ENCODE measurements around the gene RNF138. TPM values are rescaled to one million over a fixed set of nuclear protein-coding genes. Genes with fewer than 3 reads are reported as not detected.

Gene RNF138
- total RNA-seq, 1 experiment from 2014 or later = 73.5 TPM

DNA sequence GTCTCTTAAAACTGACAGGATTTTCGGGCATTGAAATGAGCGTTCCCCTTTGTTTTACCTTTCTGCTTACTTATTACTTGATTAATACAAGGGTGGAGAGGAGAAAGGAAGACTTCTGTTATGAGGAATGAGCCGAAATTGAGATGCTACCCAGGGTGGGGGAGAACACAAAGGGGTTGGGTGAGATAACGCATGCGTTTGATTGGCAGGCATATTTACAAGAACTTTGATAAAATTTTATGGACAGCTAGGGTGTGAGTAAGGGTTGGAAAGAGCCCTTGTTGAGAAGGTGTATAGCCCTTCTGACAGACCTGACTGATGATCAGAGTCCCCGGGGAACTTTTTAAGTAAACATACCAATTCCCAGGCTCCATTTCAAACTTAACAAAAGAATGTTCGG lies 1.8 kb downstream of the RNF138 start:
- no peak overlapping the region for H3K27ac ChIP-seq (ENCODE audit: insufficient read length, low read depth, low read length)
- no peak for DNase-seq
- peak overlapping the region; percentile 95 to 98 for H3K4me3 Mint-ChIP-seq
- no peak overlapping the region for H2AFZ ChIP-seq (ENCODE audit: low read length)
- H3K23me2 ChIP-seq (ENCODE audit: insufficient read length, low read depth, low read length, poor library complexity, severe bottlenecking) = peaks cover 7% of the 10 kb centered on the region
- H3K9me3 ChIP-seq (ENCODE audit: control insufficient read depth, low read depth, low read length) = no peaks in the 10 kb centered on the region
- H3T11ph ChIP-seq (ENCODE audit: low read length) = no peak overlapping the region
- H3K14ac ChIP-seq (ENCODE audit: insufficient read depth, low read length) = no peak overlapping the region
- no peak overlapping the region for H2BK15ac ChIP-seq (ENCODE audit: low read depth, low read length)
- no peak overlapping the region for H3K4ac ChIP-seq (ENCODE audit: low read depth, low read length)
- H3K4me2 ChIP-seq (ENCODE audit: insufficient read depth, insufficient read length, low read length) = peak overlapping the region; percentile 99
- no peak overlapping the region for H2BK5ac ChIP-seq (ENCODE audit: insufficient read length, low read length)
- no peaks in the 10 kb centered on the region for H4K20me1 ChIP-seq (ENCODE audit: control insufficient read depth, insufficient read depth, insufficient read length)
- H3K4me1 ChIP-seq (ENCODE audit: insufficient read depth, low read length) = no peaks in the 10 kb centered on the region
- peaks cover 14 to 36% (median 31%) of the 10 kb centered on the region in 3 experiments for H3K36me3 Mint-ChIP-seq (ENCODE audit: insufficient read depth in 1 of 3, low read depth in 3 of 3)
- H3K18ac ChIP-seq (ENCODE audit: insufficient read length, low read depth, low read length) = no peak overlapping the region
- H3K4me1 Mint-ChIP-seq = peaks cover 26 to 32% of the 10 kb centered on the region in 2 experiments
- H2BK120ac ChIP-seq (ENCODE audit: low read depth, low read length, poor library complexity, severe bottlenecking) = no peak overlapping the region
- H2AK5ac ChIP-seq (ENCODE audit: insufficient read length, low read length) = no peak overlapping the region
- H3K79me1 ChIP-seq (ENCODE audit: insufficient read depth, low read depth, low read length, poor library complexity, severe bottlenecking) = peaks cover 3% of the 10 kb centered on the region
- no peaks in the 10 kb centered on the region for H3K27me3 ChIP-seq (ENCODE audit: insufficient read depth, low read length)
- TF ChIP-seq, protein P1, sequence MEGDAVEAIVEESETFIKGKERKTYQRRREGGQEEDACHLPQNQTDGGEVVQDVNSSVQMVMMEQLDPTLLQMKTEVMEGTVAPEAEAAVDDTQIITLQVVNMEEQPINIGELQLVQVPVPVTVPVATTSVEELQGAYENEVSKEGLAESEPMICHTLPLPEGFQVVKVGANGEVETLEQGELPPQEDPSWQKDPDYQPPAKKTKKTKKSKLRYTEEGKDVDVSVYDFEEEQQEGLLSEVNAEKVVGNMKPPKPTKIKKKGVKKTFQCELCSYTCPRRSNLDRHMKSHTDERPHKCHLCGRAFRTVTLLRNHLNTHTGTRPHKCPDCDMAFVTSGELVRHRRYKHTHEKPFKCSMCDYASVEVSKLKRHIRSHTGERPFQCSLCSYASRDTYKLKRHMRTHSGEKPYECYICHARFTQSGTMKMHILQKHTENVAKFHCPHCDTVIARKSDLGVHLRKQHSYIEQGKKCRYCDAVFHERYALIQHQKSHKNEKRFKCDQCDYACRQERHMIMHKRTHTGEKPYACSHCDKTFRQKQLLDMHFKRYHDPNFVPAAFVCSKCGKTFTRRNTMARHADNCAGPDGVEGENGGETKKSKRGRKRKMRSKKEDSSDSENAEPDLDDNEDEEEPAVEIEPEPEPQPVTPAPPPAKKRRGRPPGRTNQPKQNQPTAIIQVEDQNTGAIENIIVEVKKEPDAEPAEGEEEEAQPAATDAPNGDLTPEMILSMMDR (conservative IDR thresholded peaks at IDR 0.05) = no peak
- H2BK20ac ChIP-seq (ENCODE audit: low read depth, low read length, poor library complexity, severe bottlenecking) = no peak overlapping the region
- H3K9ac ChIP-seq (ENCODE audit: extremely low read depth, insufficient read length, low read length) = peak overlapping the region; percentile 72
- H3K27me3 Mint-ChIP-seq (ENCODE audit: low read depth) = no peaks in the 10 kb centered on the region
- H4K91ac ChIP-seq (ENCODE audit: insufficient read length, low read depth, low read length) = no peak overlapping the region
- peaks cover 34% of the 10 kb centered on the region for H3K79me2 ChIP-seq (ENCODE audit: insufficient read depth, low read length)
- H4K5ac ChIP-seq (ENCODE audit: insufficient read length, low read depth, low read length) = no peak overlapping the region
- H3K9me3 Mint-ChIP-seq = peaks cover 0 to 2% of the 10 kb centered on the region in 2 experiments; a peak in 1 of 5 replicates
- H2BK12ac ChIP-seq (ENCODE audit: insufficient read length, low read depth, low read length) = no peak overlapping the region
- no peak overlapping the region for H3K23ac ChIP-seq (ENCODE audit: insufficient read length, low read depth, low read length)
- peak overlapping the region; percentile 59 to 87 (median 81); a peak in 6 of 7 replicates for H3K27ac Mint-ChIP-seq
- no peak overlapping the region for H4K8ac ChIP-seq (replicated peaks; ENCODE audit: insufficient read length, low read depth, low read length)
- H3K56ac ChIP-seq (ENCODE audit: insufficient read length, low read depth, low read length) = no peak overlapping the region
- no CpG with 5 or more reads among the region's 7 CpGs for WGBS (ENCODE audit: extremely low coverage, insufficient read length, low lambda C conversion rate)
